Pancreas (tissue), 10 donors: Measurements from ENCODE around the gene MAN2A1. TPM values are rescaled to one million over a fixed set of nuclear protein-coding genes. Genes with fewer than 3 reads are reported as not detected.

Source experiments
- ATAC-seq, 4 donors: fragments of 200-7000 bp; cut with Tn5 transposase; one replicate each; pipeline versions ENCODE4 v1.8.0 to v1.9.1; 2020; ENCODE audit warnings: mild to moderate bottlenecking in 4 of 4, moderate library complexity in 4 of 4
- DNase-seq, 6 donors: peaks; one replicate each; pipeline ENCODE4 v3.0.0-alpha.2; 2020
- FAIRE-seq: peaks from 2 replicates; lab custom pipeline; 2012; peaks lifted over from hg19 to GRCh38; lab: Jason Lieb, UNC
- H3K27ac ChIP-seq, 4 donors: fragments of 200-600 bp; sonication (generic); 1 replicate in 3 of 4; 2 replicates in 1 of 4; pipeline versions ENCODE4 v1.5.0 to v1.8.0; 2020
- H3K27me3 ChIP-seq, 4 donors: fragments of 200-600 bp; one replicate each; pipeline ENCODE4 v1.8.0; 2021
- H3K36me3 ChIP-seq, 3 donors: fragments of 200-600 bp; sonication (generic) in 1 of 3; one replicate each; pipeline versions ENCODE4 v1.5.0 to v1.8.0; 2020 to 2021
- H3K4me1 ChIP-seq, 3 donors: fragments of 200-600 bp; one replicate each; pipeline ENCODE4 v1.8.0; 2021
- H3K4me3 ChIP-seq, 4 donors: fragments of 200-600 bp; sonication (generic) in 2 of 4; one replicate each; pipeline versions ENCODE4 v1.5.0 to v1.8.0; 2020 to 2021
- H3K9me3 ChIP-seq, 4 donors: fragments of 200-600 bp; one replicate each; pipeline ENCODE4 v1.8.0; 2021
- CTCF ChIP-seq, 4 donors: fragments of 200-600 bp; sonication (generic) in 3 of 4; IDR thresholded peaks; one replicate each; pipeline versions ENCODE4 v1.5.0 to v1.8.0; 2021; ENCODE audit warnings: antibody characterized with exemption in 4 of 4
- WGBS, 2 donors: extraction: QIAGEN DNeasy Blood & Tissue Kit; methylation state at CpG; one replicate each; pipeline ENCODE4 v1.1.7; 2013; 5-methylcytosine and 5-hydroxymethylcytosine counted together
- intact Hi-C, 3 donors: fragments of 100-400 bp; cut with DNase I; formaldehyde crosslinking; loops; one replicate each; pipeline versions ENCODE4 v1.11.1 to v1.14.2; 2022
- polyA plus RNA-seq, 2 donors: library from polyadenylated mRNA; stranded (reverse); fragments of 200-250 nt; gene quantifications; one replicate each; pipeline ENCODE4 v1.2.3, GENCODE V29; 2013
- total RNA-seq, 6 donors: library from RNA; stranded (reverse); fragmentation: NEBNext Ultra II Directional in 4 of 6; extraction: Animal tissue kit (Norgen Biotek cat#: 25700) in 4 of 6; gene quantifications; one replicate each; pipeline versions ENCODE4 v1.2.1 to v1.2.4, GENCODE V29; 2021 to 2023
- donor health status: healthy with polysubstance abuse.
- donor health status: DM: no; HTN: no; CAD: no; lungs with moderate emphysema.
- donor health status: DM: no; HTN: no; CAD: no.
- donor health status: control.
- donor health status: control.
- donor health status: Bipolar disorder and iron deficiency.
- donor health status: DM: yes; HTN: yes; CAD: no.
- donor health status: DM: no; HTN: no; CAD: no.
- donor health status: DM: no; HTN: no; CAD: no.
- donor health status: DM: yes; HTN: yes; CAD: no.

The MAN2A1 gene
- total and polyA plus RNA-seq, 8 donors: 8.5 to 49.4 (median 36.6) TPM

DNA sequence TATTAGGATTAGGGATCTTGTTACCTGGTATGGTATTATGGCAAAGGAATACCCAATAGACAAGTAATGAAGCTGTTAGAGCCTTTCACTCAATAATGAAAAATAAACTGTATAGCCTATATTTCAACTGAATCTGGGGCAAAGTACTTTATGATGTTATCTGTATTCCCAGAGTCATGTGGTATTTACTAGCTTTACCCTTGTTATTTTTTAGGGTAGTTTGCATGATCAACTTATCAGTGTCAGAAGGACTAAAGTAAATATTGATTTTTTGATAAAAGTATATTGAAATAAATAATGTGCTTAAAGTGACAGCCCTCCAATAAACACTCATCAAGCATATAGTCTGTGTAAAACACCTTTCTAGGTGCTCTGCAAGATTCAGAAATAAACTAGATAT, 64.6 kb downstream of the MAN2A1 start:
- intact Hi-C loops: no loop called here
- DNase-seq: no peak
- no peak for FAIRE-seq
- no peak overlapping the region for H3K27ac ChIP-seq
- peak; percentile 35 to 82 (median 60) for ATAC-seq
- no peaks in the 10 kb centered on the region for H3K9me3 ChIP-seq
- H3K4me3 ChIP-seq: no peak overlapping the region
- peaks cover 4 to 9% (median 7%) of the 10 kb centered on the region in 3 donors for H3K4me1 ChIP-seq
- H3K36me3 ChIP-seq: no peaks in the 10 kb centered on the region
- no peaks in the 10 kb centered on the region for H3K27me3 ChIP-seq
- TF ChIP-seq CTCF (IDR thresholded peaks at IDR 0.05): no peak

- Histone ChIP-seq H3K27me3 (no peaks in the 10 kb centered on the region), H3K4me3 (no peak overlapping the region), H3K36me3 (no peaks in the 10 kb centered on the region), H3K4me1 (peaks cover 4 to 13% (median 7%) of the 10 kb centered on the region in 3 donors), H3K9me3 (no peaks in the 10 kb centered on the region), H3K27ac (no peak overlapping the region)
- DNase-seq (no peak), ATAC-seq (no peak), FAIRE-seq (no peak)
- no peak for TF ChIP-seq CTCF (IDR thresholded peaks at IDR 0.05)
- 47 to 50% methylated on average over 2 of the region's 2 CpGs for WGBS, 2 donors
- intact Hi-C loops: no loop called here
These were observed 66.0 kb downstream of the MAN2A1 start for GRCh38 chr5:109755761-109756160.

DNA sequence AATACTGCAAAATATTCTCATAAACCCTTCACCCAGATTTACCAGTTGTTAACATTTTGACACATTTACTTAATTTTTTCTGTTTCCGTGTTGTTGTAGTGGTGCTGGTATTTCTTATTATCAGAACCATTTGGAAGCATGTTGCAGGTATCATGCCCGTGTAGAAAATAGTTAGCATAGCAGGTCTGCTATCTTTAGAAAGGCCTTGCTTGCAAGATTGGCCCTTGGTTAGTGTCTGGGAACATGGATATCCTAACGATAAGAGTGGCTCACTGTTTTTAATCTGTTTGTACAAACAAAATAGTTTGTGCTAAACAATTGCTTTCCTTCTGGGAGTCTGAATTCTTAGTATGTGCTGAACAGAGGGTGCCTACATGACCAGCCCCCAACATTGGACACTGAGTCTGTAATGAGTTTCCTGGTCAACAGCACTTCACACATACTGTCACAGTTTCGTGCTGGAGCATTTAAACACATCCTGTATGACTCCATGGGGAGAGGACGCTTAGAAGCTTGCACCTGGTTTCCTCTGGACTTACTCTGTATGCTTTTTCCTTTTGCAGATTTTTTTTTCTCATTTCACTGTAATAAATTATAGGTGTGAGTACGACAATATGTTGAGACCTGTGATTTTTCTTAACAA, 66.9 kb downstream of the MAN2A1 start:
- no peak overlapping the region for H3K4me3 ChIP-seq
- H3K4me1 ChIP-seq: peaks cover 4 to 13% (median 7%) of the 10 kb centered on the region in 3 donors
- no peaks in the 10 kb centered on the region for H3K9me3 ChIP-seq
- FAIRE-seq: no peak
- ATAC-seq: no peak
- intact Hi-C loops: no loop called here
- no peak for DNase-seq
- no peak overlapping the region for H3K27ac ChIP-seq
- WGBS, 2 donors: 66% methylated on average over 6 of the region's 6 CpGs
- no peak for TF ChIP-seq CTCF (IDR thresholded peaks at IDR 0.05)
- no peaks in the 10 kb centered on the region for H3K27me3 ChIP-seq
- no peaks in the 10 kb centered on the region for H3K36me3 ChIP-seq

DNA sequence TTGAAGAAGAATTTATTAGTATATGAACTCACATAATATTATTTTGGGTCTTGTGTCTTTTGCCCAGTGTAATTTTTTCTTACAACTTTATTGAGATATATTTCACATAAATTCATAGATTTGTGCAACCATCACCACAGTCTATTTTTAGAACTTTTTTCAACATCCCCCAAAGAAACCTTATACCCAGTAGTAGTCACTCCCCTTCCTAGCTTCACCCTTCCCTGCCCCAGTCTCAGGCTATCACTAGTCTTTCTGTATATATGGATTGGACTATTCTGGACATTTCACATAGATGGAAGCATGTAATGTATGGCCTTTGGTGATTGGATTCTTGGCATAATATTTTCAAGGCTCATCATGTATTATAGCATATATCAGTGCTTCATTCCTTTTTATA, 67.8 kb downstream of the MAN2A1 start:
- no peak for DNase-seq

More for the DNA sequence above, 67.8 kb downstream of the MAN2A1 start:
- intact Hi-C loops: no loop called here
- ATAC-seq: no peak
- FAIRE-seq: no peak
- Histone ChIP-seq H3K4me3 (no peak overlapping the region), H3K4me1 (peaks cover 4 to 13% (median 7%) of the 10 kb centered on the region in 3 donors), H3K27ac (no peak overlapping the region), H3K36me3 (peaks cover 0 to 1% (median 0%) of the 10 kb centered on the region in 3 donors), H3K27me3 (no peaks in the 10 kb centered on the region), H3K9me3 (no peaks in the 10 kb centered on the region)
- no peak for TF ChIP-seq CTCF (IDR thresholded peaks at IDR 0.05)
